Measurements from ENCODE around the gene PIEZO1.
A peak's percentile ranks its signal among the peaks of the same experiment; 100 is the strongest.
"Not testable (repeated sequence)": the region's sequence is repeated elsewhere in the genome, so short reads cannot be mapped to it uniquely, and the experiment has no call there.

PIEZO1 gene

GRCh38 chr16:88781140-88782077, 3.6 kb downstream of the PIEZO1 start:
- DNase-seq (ENCODE audit: low read depth): no peak

GRCh38 chr16:88780142-88781062, 4.6 kb downstream of the PIEZO1 start:
- no peak for DNase-seq (ENCODE audit: low read depth)

DNA sequence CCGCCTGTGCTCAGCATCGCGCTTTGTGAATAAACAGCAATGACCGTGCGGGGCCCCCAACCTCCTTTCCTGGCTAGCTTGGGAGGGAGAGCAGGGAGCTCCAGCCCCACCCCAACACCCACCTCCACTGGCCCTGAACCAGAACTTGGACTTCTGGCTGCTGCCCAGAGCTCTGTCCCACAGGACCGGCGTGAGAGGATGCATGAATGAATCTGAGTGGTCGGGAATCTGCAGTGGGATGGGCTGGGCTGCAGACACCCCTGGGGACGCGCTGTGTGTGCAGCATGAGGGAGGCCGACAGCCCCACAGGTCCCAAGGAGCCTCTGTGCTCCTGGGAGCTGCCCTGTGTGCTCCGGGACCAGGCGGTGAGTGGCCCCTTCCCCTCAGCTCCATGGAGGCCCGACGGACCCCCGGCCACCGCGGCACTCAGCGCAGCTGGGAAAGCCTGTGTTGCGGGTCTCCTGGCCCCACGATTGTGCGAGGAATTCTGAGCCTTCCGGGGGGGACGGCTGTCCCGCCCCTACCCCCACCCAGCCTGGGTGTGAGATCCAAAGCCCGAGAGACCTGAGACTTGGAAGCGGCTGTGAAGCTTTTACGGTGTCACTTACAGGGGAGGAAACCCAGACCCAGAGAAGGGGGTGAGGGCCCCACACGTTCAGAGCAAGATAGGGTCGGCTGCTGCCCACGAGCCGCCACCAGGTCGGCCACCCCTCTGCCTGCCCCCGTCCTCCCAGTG, 5.4 kb downstream of the PIEZO1 start:
- DNase-seq (ENCODE audit: low read depth): no peak

GRCh38 chr16:88778541-88779065, 6.4 kb downstream of the PIEZO1 start:
- no peak for DNase-seq (ENCODE audit: low read depth)

- DNase-seq (ENCODE audit: low read depth): no peak
Measured at GRCh38 chr16:88778271-88778525, 6.8 kb downstream of the PIEZO1 start.

DNA sequence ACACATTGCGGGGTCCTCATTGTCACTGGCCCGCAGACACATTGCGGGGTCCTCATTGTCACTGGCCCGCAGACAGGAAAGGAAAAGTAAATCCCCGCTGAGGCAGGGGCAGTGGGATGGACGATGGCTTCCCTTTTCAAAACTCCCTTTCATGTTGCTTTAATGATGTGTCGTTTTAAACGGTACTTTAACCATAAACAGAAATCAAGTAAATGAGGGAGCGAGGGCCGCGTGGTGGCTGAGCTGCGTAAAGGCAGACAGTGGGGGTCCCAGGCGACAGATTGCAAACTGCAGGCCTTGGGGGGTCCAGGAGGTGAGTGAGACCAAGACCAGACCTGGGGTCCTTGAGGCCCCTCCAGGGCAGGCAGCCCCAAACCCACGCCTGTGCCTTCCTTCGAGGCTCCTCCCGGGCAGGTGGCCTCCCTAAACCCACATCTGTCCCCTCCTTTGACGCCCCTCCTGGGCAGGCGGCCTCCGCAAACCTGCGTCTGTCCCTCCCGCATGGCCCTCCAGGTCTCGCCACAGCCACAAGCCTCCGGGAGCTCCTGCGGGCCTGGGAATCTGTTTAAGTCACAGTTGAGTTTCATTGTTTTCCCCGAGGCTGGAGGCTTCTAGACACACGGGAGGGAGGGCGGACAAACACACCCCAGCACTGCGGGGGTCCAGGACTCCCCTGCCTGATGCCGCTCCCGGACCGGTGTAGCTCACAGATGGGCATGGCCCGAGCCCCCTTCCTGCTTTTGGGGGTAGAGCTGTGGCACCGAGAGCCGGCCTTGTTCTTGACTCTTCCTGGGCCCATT, 7.3 kb downstream of the PIEZO1 start:
- no peak for DNase-seq (ENCODE audit: low read depth)

DNA sequence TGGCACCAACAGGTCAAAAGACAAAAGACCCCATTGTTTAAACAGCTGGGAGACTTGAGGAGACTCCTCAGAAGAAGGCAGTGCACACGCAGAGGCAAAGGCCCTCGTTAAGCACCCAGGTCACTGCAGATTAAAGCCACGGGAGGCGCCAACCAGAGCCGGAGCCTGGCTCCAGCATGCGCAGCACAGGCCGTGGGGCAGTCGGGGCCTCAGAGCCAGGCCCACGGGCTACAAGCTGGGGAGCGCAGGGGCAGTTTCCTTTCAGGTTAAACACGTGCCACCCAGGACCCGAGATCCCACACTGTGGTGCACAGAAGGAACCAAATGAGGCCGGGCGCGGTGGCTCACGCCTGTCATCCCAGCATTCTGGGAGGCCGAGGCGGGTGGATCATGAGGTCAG, 9.2 kb downstream of the PIEZO1 start:
- DNase-seq (ENCODE audit: low read depth): no peak

DNA sequence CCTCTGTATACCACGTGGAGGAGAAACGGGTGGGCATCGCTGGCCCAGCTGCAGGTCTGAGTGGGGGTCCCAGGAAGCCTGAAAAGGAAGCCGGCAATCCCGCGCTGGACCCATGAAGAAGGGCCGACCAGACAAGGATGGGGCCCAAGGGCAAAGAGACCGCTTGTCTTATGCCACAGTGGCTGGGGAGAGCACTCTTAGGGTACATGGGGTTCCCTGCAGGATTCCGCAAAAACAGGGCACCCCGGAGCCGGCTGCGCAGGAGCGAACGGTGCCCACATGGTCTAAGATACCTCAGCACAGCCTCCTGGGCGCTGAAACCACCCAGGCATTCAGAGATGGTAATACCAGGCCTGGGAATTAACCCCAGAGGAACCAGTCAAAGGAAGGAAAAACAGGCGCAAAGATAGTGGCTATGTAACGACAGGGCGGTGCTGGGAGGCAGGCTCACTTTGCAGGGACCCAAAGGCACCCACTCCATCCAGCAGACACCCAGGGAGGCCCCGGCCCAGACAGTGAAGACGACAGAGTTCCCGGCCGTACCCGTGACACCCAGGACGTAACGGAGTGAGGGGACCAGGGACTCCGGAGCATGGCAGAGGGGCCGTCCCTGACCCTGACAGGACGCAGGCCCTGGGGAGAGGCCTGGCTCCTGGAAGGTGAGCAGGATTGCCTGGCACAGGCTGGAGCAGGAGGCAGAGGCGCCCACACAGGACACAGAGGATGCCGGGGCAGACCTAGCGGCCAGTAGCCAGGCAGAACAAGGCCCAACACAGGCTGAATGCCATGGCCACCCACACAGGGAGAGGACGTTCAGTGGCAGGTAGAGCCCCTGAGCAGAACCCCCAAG, 10.3 kb downstream of the PIEZO1 start:
- DNase-seq (ENCODE audit: low read depth): no peak

GRCh38 chr16:88773812-88774291, 11.2 kb downstream of the PIEZO1 start:
- no peak for DNase-seq (ENCODE audit: low read depth)

DNA sequence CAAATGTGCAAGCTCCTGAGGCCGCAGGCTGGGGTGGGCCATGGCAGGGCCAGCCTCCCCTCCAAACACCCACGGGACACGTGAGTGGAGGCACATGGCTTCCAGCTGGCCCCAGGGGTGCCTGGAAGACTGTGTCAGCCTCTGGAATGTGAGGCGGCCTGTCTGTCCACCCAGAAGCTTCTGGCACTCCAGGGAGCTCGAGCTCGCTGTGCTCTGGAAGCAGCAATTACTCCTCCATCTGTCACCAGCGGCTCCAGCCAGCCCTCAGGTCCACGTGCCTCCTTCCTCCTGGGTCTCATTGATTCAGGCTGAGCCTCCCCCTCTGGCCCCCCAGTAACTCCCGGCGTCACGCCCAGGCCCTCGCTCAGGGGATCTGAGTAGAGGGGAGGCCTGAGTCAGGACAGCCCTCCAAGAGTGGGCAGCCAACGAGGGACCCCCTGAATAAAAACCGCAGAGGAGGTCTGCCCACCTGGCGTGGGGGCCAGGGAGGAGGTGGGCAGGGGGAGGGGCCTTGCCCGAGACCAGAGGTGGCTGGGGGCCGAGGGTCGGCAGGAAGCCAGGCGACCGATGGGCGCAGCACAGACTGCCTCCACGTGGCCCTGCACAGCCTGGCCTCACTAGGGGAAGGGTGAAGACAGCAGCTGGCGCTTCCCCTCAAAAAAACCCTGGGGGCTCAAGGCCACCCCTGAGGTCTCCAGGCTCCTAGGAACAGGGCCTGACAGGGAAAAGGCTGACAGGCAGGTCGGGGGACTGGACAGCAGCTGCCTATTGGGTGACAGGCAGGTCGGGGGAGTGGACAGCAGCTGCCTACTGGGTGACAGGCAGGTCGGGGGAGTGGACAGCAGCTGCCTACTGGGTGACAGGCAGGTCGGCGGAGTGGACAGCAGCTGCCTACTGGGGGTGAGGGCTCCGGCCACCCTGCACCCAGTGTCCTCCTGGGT, 11.9 kb downstream of the PIEZO1 start:
- no peak for DNase-seq (ENCODE audit: low read depth)

DNA sequence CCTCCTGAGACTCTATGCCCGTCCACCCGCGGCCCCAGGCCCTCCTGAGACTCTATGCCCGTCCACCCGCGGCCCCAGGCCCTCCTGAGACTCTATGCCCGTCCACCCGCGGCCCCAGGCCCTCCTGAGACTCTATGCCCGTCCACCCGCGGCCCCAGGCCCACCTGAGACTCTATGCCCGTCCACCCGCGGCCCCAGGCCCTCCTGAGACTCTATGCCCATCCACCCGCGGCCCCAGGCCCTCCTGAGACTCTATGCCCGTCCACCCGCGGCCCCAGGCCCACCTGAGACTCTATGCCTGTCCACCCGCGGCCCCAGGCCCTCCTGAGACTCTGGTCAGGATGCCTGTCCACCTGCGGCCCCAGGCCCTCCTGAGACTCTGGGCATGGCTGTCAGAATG, 13.2 kb downstream of the PIEZO1 start:
- DNase-seq (ENCODE audit: low read depth): not testable (repeated sequence)

- DNase-seq (ENCODE audit: low read depth): no peak
Measured at GRCh38 chr16:88771294-88771772, 13.7 kb downstream of the PIEZO1 start.

- DNase-seq (ENCODE audit: low read depth): peak; percentile 49
Measured at GRCh38 chr16:88770461-88771293, 14.3 kb downstream of the PIEZO1 start.

DNA sequence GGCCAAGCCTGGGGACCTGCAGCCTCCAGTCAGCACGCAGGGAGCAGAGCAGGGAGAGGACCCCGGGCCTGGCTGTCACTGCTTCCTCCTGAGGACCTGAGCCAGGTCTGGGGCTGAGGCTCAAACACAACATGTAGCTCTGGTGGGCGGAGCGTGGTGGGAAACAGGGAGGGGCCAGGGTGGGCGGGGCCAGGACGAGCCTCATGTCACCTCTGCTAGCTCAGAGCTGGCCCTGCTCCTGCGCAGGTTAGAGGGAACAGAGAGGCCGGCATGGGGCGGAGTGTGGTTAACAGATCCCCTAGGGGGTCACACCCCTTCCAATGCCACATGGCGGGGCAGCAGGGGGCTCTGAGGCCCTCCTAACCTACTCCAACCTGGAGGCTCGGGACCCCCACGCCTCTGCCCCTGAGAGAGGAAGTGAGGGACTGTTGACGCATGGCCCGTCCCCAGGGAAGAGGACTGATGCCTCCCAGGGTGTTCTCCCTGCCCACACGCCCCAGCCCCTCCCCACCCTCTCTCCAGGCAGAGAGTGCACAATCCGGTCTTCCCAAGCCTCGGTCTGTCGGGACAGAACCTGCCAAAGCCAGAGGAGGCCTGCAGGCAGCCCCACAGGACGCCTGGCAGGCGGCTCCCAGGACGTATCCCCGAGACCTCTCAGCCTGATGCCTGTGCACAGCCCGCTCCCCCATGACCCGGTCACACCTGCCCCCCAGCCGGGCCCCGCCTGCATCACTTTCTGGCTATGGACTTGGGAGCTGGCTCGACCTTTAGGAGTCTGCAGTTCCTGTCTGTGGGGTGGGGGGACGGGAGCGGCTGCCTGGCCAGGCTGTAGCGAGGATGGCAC, 15.2 kb downstream of the PIEZO1 start:
- DNase-seq (ENCODE audit: low read depth): no peak

- DNase-seq (ENCODE audit: low read depth): no peak
Measured at GRCh38 chr16:88768071-88768783, 16.8 kb downstream of the PIEZO1 start.

- no peak for DNase-seq (ENCODE audit: low read depth)
Measured at GRCh38 chr16:88767546-88768070, 17.4 kb downstream of the PIEZO1 start.
